ENCODE results near the gene TMEM132D.

Gene TMEM132D

DNA sequence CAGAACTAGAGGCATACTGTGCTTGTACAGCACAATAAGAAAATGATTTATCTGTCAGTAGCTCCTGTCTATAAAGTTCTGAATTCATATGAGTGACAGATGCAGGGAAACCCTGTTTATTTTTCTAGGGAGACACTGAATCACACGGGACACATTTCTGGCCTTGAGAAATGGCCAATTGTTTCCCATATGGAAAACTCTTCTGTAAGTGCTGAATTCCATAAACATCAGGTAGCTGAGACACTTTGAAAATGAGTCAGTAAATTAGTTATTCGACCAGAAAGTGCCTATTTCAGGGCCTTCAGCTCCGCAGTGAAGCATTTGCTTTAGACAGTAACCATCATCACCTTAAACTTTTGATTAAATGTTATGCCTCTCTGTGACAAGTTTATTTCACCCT lies 184.4 kb downstream of the TMEM132D start:
- no peak for DNase-seq (ENCODE audit: low read depth)
- H3K4me3 ChIP-seq (ENCODE audit: low read length): no peak overlapping the region
- TF ChIP-seq, protein P1, sequence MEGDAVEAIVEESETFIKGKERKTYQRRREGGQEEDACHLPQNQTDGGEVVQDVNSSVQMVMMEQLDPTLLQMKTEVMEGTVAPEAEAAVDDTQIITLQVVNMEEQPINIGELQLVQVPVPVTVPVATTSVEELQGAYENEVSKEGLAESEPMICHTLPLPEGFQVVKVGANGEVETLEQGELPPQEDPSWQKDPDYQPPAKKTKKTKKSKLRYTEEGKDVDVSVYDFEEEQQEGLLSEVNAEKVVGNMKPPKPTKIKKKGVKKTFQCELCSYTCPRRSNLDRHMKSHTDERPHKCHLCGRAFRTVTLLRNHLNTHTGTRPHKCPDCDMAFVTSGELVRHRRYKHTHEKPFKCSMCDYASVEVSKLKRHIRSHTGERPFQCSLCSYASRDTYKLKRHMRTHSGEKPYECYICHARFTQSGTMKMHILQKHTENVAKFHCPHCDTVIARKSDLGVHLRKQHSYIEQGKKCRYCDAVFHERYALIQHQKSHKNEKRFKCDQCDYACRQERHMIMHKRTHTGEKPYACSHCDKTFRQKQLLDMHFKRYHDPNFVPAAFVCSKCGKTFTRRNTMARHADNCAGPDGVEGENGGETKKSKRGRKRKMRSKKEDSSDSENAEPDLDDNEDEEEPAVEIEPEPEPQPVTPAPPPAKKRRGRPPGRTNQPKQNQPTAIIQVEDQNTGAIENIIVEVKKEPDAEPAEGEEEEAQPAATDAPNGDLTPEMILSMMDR (IDR thresholded peaks at IDR 0.05; ENCODE audit: insufficient read depth, low read depth, low read length, missing control alignments): no peak

DNA sequence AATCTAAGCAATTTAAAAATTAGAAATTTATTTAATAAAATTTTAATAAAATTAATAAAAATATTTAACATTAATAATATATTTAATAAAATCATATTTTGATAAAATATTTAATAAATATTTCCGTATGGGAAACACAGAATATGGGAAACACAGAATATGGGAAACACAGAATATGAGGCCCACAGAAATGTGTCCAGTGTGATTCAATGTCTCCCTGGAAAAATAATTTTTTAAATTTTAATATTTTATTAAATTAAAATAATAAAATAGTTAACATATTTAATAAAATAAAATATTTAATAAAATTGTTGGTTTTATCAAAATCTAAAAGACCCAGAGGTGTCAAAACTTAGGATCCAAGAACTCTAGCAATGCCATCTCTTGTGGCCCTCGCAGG lies 186.4 kb downstream of the TMEM132D start:
- no peak for DNase-seq (ENCODE audit: low read depth)
- TF ChIP-seq, protein P1 (IDR thresholded peaks at IDR 0.05; ENCODE audit: insufficient read depth, low read depth, low read length, missing control alignments): no peak
- no peak overlapping the region for H3K4me3 ChIP-seq (ENCODE audit: low read length)

DNA sequence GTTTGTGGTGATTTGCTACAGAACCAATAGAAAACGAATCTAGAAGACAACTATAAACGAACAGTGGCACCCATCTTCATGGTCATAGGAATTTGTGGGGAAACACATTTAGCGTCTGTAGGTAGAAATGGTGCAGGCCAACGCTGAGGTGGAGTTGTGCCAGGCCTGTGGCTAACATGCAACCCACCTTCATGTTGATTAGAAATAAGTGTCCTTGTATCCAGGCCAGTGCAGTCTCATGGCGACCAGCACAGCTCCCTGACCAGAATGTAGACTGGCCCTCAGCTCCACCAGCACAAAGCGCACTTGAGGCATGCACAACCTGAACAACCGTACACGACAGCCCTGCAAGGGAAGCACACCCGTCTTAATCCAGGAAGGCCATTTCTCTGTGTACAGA lies 187.0 kb downstream of the TMEM132D start:
- no peak overlapping the region for H3K4me3 ChIP-seq (ENCODE audit: low read length)

DNA sequence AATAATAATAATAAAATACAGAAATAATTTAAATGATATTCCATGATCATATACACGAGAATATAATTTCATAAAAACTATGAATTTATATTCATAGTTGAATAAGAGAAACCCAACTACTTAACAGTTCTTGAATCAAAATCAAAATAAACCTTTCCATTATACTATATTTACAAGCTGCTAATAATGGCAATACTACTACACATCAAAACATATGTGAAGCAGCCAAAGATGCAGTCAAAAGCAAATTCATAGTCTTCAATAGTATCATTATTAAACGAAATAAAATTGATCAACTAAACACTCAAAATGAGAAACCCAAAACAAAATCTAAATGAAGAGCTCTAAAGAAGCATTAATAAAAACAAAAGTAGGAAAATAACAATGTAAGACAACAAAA lies 197.1 kb downstream of the TMEM132D start:
- DNase-seq (ENCODE audit: low read depth): no peak
- no peak overlapping the region for H3K4me3 ChIP-seq (ENCODE audit: low read length)
- TF ChIP-seq, protein P1 (IDR thresholded peaks at IDR 0.05; ENCODE audit: insufficient read depth, low read depth, low read length, missing control alignments): no peak

More for the DNA sequence above, 187.0 kb downstream of the TMEM132D start:
- DNase-seq (ENCODE audit: low read depth): no peak
- TF ChIP-seq, protein P1 (IDR thresholded peaks at IDR 0.05; ENCODE audit: insufficient read depth, low read depth, low read length, missing control alignments): no peak

DNA sequence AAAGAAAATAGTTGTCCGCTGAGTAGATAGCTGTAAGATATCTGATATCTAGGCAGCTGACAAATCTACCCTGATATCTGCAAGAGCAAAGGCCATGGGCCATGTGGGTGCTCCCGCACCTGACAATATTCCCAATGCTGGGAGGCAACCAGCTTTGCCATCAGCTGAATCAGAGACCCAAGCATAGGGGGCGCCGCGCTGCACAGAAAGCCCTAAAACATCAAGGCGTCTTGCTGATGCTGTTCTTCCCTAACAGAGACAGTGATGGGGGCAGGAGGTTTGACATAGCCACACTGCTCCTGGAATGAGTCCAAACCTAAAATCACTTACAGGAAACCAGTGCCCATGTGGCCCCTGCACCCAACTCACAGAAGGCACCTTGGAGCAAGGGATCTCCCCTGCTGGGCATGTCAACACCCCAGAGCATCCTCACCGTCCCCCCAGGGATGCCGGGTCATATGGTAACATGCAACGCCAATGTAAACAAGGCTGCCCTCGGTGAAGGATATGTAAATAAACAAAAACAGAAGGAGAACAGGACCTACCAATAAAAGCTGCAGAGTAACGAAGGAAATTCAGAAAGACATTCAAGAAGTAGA lies 199.5 kb downstream of the TMEM132D start:
- TF ChIP-seq, protein P1 (IDR thresholded peaks at IDR 0.05; ENCODE audit: insufficient read depth, low read depth, low read length, missing control alignments): no peak
- no peak for DNase-seq (ENCODE audit: low read depth)
- no peak overlapping the region for H3K4me3 ChIP-seq (ENCODE audit: low read length)

DNA sequence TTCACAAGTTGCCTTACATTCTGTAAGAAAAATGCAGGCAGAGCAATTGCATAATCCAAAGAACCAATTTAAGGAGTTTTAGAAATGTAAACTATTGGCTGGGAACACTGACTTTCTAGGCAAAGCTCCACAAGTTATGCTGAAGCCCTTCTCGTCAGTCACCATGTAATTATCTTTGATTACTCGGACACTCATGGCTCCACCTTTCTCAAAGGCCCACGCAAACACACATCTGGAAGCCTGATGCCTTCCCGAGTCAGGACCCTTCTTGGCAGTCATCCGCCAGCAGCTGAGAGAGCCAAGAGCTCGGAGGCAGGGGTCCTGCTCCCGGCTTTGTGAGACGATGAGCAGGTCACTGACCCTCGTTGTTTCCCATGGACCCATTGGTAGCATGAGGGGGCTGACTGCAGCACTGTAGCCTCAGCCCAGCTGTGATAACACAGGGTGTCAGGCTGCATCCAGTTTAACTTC lies 202.2 kb downstream of the TMEM132D start:
- TF ChIP-seq, protein P1 (IDR thresholded peaks at IDR 0.05; ENCODE audit: insufficient read depth, low read depth, low read length, missing control alignments): no peak
- no peak for DNase-seq (ENCODE audit: low read depth)
- H3K4me3 ChIP-seq (ENCODE audit: low read length): no peak overlapping the region

DNA sequence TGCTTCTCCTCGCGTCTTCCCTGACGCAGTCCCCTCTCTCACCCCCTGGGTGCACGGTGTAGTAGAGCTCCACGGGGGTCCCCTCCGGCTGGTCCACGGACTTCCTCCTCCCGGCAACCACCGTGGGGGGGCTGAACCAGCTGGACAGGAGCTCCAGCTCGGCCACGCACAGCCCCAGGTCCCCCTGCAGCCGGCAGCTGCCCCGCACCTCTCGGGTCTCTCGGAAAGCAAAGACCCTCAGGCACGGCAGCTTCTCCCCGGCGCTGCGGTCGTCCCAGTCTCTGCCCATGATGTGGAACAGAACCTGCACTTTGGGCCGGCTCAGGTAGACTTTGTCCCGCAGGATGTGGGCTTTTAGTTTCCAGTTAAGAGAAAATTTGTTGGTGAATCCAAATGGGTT lies 203.8 kb downstream of the TMEM132D start:
- DNase-seq (ENCODE audit: low read depth): no peak
- TF ChIP-seq, protein P1 (IDR thresholded peaks at IDR 0.05; ENCODE audit: insufficient read depth, low read depth, low read length, missing control alignments): no peak
- H3K4me3 ChIP-seq (ENCODE audit: low read length): no peak overlapping the region

All from epithelial cell of esophagus (primary cell).